GM18907 (cell line): Measurements from ENCODE around the gene AP2A2.

ENCODE experiments used
- ATAC-seq: cut with Tn5 transposase; IDR thresholded peaks from one replicate; pipeline ENCODE4 v1.9.1; 2021; ENCODE audit warnings: mild to moderate bottlenecking, moderate library complexity; ENCODE audit not compliant: unreplicated experiment

AP2A2 gene

DNA sequence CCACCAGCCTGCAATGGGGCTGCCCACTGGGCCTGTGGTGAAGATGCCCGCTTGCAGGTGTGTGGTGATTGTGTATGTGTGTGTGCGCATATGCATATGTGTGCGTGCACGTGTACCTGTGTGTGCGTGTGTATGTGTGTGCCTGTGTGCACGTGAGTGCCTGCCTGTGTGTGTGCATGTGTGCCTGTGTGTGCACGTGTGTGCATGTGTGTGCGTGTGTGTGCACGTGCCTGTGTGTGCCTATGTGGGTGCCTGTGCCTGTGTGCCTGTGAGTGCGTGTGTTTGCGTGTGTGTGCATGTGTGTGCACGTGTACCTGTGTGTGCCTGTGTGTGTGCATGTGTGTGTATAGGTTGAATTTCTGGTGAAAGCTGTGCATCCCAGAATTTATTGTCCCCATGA lies 113.3 kb downstream of the AP2A2 start:
- no peak for ATAC-seq

DNA sequence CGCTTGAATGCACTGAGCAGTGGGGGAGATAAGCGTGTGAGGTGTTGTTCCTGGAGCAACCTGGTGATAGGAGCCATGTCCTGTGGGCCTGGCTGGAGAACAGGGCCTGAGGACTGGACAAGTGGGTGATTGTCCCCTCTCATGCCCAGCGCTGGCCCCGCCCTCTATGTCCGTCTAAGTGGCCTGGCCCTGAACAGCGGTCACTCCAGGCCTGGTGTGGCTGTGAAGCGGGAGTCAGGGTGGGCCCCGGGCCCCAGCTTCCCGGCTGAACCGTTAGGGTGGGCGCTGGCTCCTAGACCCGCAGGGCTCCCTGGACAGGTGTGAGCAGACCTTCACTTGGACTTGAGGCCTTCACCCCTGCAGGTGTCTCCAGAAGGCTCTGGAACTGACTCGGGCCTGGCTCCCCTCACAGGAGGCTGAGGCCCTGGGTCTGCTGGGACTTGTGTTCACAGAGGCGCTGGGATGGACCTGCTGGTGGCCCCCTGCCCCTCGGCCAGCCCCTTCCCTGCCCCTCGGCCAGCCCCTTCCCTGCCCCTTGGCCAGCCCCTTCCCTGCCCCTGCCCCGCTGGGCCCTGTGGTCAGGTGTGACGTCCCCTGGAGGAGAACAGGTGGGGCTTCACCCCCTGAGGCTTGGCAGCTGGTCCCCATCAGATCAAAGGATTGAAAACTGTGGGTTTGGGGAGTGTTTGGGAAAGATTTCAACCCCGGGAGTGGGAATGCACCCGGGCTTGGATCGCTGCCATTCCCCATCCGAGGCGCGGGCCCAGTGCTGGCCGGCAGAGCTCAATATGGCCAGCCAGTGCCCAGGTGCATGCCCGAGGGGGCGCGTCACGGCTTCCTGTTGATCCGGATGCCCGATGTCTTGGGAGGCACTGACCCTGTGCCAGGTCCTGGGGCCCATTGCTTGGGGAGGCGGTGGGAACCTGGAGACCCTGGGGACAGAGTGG lies 114.1 kb downstream of the AP2A2 start:
- no peak for ATAC-seq

DNA sequence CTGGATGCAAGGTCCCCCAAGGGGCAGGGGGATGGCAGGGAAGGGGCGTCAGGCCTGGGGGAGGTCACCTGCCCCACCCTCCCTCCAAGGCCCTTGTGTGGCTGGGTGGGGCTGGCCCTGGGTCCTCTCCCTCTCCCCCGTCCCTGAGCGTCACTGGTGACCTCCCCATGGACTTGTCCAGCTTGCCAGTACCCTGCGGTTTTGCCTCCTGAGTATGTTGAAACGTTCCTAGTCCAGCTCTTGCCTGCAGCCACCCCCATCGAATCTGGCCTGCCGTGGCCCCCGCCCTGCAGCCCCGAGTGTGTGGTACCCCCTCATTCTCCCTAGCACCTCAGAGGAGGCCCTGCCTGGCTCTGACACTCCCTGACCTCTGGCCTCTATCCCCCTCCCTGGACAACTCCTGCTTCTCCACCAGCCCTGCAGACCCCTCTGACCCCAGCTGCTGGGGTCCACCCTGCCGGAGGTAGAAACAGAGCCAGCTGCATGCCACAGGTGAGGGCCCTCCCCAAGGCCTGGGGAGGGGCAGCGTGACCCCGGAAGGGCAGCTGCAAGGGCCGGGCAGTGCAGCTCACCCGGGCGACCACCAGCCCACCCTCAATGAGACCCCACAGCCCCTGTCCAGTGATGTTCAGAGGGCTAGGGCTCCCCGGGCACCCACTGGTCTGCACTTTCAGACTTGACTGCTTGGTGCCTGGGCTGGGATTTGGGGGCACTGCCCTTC lies 114.9 kb downstream of the AP2A2 start:
- ATAC-seq: no peak

- ATAC-seq: no peak
These were observed 115.4 kb downstream of the AP2A2 start for GRCh38 chr11:1041149-1041467.

DNA sequence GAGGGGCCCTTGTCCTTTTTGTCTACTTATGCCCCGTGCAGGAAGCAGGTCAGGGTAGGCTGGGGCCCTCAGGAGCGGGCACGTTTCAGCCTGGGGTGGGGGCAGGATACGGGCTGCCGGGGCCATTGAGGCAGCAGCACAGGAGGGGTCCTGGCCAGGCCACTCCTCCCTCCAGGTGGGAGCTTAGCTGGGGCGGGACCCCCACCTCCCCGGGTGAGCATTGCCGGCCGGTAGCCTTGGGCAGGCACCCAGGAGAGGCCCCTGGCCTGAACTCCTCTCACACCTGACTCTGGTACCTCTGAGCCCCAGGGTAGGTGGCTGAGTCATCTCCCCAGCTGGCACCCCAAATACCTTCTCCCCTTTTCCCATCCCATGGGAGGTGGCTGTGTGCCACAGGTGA lies 115.8 kb downstream of the AP2A2 start:
- no peak for ATAC-seq

DNA sequence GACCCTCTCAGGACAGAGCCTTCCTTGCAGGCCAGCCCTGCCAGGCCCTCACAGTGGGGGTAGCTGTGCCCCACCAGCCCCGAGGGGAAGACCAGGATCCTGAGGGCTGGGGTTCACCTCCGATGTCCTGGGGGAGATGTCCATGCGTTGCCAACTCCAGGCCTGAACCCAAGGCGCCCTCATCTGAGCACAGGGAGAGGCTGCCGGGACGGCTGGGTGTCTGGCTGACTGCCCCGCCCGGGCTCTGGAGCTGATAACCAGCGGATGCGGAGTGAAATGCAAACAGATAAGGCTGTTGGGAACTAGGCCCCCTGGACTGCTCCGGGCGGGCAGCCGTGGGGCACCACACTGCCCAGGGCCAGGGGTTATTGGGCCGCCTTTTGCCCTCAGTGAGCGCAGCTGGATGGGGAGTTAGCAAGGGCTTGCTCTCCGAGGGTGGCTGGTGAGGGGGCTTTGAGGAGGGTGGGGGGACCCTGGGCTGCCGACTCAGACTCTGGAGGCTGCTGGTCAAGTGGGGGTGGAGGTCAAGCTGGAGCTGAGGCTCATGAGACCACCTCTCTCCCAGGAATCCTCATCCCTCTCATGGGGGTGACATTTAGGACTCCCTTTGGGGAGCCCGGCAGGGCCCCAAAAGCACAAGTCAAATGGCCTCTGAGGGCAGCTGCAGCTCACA lies 116.4 kb downstream of the AP2A2 start:
- no peak for ATAC-seq

DNA sequence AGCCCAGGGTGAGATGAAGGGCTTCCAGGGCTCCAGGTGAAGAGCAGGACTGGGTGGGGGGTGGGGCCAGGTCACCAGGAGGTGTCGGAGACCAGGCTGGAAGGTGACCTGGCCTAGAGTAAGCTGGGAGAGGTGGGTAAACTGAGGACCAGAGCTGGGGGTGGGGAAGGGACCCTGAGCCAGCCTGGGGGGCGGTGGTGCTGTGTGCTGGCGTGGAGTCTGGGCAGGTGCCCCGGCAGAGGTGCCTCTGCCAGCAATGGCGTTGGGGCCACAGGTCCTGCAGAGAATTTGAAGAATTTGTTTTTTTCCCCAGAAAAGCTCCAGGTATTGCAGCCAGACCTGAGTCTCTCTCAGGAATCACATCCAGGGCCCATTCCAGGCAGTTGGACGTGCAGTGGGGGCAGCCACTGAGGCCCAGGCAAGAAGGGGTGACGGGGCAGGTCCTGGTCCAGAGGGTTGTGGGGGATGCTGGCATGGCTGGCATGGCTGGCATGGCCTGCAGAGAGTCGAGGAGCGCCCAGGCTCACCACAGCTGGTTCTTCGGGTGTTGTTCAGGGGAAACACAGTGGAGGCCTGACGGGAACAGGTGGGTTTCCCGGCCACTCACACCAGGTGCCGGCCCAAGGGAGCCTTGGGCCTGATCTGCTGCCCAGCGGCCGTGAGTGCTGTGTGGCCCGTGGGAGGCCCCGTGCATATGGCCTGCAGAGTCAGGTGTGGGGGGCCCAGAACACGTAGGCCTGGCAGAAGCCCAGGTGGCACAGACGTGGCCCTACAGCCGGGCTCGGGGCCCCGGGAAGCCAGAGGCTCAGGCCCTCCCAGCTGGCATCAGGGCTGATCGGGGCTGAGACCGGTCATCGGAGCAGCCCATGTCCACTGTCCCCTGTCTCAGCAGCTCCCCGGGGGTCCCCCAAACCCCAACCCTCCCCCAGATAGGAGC lies 117.2 kb downstream of the AP2A2 start:
- no peak for ATAC-seq

- no peak for ATAC-seq
These were observed 118.0 kb downstream of the AP2A2 start for GRCh38 chr11:1043563-1044096.

- no peak for ATAC-seq
These were observed 118.5 kb downstream of the AP2A2 start for GRCh38 chr11:1044160-1044559.

DNA sequence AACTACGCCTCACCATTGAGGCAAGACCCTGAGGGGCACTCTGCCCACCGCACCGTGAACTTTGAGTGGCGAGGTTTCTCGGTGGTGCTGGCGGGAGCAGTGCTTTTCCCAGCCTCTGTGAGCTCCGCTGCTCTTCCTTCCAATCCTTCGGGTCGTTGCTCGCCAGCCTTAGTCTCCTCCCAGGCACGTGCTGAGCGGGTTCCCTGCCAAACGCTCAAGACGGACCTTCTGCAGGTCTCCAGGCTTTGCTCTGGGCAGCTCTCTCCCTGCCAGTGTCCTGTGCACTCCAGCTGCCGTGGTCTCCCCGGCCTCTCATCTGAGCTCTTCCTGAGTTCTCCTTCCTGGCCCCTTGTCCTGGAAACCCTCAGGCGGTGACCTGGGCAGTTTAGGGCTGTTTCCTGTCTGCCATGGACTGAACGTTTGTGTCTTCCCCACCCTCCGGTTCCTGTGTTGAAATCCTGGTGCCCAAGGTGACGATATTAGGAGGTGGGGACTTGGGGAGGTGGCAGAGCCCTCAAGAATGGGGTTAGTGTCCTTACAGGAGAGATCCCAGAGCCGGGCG lies 122.0 kb downstream of the AP2A2 start:
- ATAC-seq: no peak

DNA sequence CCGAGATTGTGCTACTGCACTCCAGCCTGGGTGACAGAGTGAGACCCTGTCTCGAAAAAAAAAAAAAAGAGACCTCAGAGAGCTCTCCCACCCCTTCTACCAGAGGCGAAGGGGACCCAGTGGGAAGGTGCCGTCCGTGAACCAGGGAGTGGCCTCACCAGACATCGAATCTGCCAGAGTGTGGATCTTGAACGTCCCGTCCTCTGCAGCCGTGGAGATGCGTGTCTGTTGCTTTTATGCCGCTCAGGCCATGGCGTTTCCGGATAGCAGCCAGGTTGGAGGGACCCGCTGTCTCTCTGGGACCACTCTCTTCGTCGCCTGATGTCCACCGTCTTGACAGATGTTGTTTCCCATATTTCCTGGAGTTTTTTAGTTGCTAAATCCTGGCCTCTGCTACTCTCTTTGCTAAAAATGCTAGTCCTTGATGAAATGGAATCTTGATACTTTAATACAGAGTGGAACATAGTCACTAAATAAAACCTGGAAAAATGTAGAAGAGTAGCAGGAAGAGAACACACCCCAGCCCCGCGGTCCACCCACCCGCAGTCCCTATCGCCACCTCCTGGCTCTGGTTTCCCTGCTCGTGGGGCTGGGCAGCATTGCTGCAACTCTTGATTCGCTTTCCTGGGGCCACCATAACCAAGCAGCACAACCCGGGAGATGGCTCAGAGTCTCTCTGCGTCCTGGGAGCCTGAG lies 122.9 kb downstream of the AP2A2 start:
- no peak for ATAC-seq

GRCh38 chr11:1049071-1049405 lies 123.4 kb downstream of the AP2A2 start:
- no peak for ATAC-seq

GRCh38 chr11:1049431-1049891 lies 123.8 kb downstream of the AP2A2 start:
- ATAC-seq: no peak

DNA sequence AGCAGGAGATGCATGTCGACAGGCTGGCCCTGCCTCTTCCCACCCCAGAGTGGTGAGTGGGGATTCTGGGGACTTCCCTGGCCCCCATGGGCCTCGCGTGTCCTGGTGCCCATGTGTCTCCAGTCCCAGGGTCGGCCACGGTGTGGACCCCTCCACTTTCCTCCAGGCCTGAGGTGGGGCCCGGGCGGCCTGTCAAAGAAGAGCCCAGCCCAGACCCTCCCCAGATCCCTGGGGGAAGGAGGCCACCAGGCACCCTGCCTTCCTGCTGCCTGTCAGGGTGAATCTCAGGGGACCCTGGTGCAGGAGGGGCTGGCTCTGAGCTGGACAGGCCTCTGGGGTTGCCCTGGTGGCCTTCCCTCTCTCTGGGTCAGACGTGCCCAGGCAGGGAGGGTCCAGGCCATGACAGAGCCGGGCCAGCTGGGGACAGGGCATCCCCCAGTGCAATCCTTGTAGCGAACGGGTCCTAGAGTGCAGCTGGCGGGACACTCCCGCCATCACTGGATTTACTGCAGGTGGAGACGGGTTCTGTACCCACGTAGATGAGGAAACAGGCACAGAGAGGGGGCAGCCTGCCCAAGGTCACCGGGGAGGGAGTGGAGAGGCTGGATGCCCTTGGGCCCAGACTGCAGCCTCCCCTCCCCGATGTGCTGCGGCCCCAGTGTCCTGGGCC lies 124.4 kb downstream of the AP2A2 start:
- ATAC-seq: no peak

DNA sequence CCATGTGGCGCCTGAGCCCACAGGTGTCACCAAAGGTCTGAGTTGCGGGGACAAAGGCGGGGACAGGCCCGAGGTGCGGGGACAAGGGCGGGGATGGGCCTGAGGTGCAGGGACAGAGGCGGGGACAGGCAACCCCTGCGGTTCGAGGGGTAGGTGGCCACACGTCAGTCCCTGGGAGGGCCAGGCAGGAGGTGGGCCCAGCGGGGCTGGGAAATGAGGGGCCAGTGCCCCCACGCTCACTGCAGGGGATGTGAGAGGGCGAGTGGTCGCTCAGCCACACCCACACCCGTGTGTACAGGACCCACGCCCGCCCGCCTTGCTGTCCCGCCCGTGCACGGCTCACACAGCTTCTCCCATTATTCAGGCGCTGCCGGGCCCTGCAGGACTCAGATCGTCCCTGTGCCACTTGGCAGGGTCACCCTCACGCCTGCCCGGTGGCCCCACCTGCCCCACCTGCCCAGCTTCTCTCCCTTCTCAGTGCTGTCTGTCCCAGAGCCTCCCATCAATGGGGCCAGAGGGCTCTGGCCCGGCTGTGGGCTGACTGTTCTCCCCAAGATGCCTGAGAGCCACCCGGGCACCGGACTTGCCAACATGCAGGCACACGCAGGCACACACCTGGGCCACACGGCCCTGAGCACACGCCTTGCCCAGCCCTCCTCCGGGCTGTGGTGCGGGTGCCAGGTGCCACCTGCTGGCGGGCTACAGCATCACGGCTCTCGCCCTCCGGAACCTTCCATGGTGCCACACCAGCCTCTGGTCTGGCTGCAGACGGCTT lies 125.1 kb downstream of the AP2A2 start:
- ATAC-seq: peak; percentile 63

DNA sequence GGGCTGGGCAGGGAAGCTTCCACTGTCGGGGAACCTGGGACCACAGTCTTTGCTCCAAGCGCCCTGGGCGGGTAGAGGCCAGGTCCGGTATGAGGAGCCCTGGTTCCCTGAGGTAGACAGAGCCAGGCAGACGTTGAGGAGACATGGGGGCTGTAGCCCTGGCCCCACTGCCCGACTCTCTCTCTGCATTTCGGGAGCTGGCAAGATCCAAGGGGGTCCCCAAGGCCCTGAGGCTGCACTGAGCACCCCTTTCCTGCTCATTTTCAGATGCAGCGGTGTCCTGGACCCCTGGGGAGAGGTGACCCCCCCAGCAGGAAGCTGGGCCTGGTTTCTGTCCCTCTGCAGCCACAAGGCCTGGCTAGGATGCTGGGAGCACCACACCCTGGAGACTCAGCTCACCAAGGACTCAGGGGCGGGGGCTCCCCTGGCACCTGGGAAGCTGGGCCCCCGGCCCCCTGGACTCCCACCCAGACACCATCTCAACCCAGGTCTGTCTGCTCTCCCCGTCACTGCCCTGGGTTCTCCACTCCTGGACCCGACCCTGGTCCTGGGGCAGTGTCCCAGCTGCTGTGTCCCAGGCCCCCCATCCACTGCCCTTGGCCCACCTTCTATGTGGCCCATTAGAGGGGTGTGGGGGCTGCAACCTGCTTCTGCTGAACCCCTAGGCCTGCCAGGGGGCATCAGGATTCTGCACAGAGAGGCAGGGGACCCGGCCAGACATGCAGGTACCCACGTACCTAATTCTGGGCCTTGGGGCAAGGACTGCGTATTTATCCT lies 125.9 kb downstream of the AP2A2 start:
- no peak for ATAC-seq
